GM19351 (cell line): ENCODE data around the gene ACSS1.

ENCODE experiments used
- ATAC-seq: cut with Tn5 transposase; IDR thresholded peaks from one replicate; pipeline ENCODE4 v1.9.1; 2021; ENCODE audit warnings: mild to moderate bottlenecking, moderate library complexity; ENCODE audit not compliant: unreplicated experiment

ACSS1 gene

GRCh38 chr20:25048519-25048952 is 9.4 kb downstream of the ACSS1 start:
- ATAC-seq = no peak

- ATAC-seq = no peak
Measured at GRCh38 chr20:25047766-25048165, 10.2 kb downstream of the ACSS1 start.

DNA sequence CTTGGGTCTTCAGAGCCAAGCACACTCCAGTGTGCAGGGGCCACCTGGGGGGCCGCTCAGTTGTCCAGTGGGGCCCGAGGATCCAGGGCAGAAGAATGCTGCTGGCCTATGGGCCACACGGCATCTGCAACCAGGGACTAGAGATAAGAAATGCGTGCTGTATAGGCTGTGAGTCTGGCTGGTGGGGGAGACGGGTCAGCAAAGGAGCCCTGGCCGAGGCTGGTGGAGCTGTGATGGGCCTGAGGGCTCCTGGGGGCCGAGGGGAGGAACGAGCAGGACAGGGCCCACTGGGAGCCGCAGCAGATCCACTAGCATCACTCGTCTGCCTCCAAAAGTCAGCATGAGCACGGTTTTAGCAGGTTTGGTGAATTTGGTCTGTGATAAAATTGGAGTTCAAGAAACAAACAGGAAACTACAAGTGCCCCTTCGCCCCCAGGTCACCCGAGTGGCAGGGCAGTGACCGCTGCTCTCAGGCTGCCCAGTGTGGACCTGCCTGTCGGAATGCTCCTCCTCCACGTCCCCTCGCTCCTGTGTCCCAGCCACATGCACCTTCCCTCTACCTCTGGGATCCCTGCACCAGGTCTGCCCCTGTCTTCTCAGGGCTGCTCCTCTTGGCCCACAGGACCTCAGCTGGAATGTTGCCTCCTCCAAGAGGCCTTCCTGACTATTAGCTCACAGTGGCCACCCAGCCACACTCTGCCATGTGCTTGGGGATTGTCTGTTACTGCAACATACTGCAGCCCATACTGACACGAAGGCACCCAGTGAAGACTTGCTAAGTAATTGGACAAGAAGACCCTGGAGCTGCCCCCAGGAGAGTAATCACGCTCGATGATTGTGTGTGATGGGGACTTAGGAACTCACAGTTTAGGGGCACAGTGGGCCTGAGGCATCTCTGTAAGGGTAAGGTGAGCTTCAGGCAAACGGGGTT is 10.9 kb downstream of the ACSS1 start:
- no peak for ATAC-seq

- ATAC-seq = no peak
Measured at GRCh38 chr20:25046181-25046641, 11.7 kb downstream of the ACSS1 start.

DNA sequence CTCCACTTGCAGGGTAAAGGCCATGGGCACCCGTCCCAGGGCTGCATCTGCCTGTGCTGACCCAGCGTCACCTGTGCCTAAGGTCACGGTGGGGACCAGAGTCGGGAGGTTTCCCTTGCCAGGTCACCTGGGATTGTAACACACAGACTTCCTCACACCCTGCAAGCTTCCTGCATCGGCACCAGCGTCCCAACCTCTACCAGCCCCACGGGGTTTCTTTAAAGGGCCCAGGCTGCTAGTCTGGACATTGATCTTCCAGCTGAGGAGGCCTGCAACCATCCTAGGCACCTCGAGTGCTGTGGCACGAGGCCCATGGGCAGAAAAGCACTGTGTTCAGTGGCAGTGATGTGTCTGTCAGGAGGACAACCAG is 12.6 kb downstream of the ACSS1 start:
- no peak for ATAC-seq

DNA sequence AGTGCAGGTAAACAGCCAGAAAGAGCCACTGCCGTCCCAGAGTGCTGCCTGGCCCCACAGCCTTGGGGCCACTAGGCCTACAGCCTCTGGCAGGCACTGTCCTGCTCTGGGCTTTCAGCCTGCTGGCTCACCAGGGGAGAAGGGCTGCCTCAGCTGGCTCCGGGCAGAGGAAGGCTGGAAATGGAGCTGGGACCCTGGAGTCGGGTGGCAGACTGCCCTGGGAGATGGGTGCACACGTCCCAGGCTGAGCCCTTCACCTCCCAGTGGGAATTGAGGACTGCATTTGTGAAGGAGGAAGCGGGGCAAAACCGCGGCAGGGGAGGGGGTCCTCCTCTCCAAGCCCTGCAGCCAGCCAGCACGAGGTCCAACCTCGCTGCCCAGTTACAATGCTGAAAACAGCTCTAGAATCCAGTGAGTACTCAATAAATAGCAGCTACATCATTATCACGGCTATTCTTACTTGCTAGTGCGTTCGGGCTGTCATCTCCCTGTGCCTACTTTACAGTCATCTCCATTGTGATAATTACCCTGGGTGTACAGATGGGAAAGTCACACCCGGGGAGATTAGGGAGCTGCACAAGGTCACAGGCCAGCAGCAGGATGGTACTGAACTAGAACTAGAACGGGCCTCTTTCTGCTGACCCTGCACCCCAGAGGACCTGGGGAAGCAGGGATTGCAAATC is 13.1 kb downstream of the ACSS1 start:
- no peak for ATAC-seq

DNA sequence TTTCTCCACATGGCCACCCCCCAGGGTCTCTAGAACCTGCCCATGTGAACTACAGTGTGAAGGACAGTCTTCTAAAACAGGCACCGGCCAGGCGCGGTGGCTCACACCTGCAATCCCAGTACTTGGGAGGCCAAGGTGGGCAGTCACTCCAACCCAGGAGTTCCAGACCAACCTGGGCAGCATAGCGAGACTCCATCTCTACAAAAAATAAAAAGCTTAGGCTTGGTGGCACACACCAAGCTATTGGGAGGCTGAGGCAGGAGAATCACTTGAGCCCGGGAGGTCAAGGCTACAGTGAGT is 13.7 kb downstream of the ACSS1 start:
- ATAC-seq = no peak

DNA sequence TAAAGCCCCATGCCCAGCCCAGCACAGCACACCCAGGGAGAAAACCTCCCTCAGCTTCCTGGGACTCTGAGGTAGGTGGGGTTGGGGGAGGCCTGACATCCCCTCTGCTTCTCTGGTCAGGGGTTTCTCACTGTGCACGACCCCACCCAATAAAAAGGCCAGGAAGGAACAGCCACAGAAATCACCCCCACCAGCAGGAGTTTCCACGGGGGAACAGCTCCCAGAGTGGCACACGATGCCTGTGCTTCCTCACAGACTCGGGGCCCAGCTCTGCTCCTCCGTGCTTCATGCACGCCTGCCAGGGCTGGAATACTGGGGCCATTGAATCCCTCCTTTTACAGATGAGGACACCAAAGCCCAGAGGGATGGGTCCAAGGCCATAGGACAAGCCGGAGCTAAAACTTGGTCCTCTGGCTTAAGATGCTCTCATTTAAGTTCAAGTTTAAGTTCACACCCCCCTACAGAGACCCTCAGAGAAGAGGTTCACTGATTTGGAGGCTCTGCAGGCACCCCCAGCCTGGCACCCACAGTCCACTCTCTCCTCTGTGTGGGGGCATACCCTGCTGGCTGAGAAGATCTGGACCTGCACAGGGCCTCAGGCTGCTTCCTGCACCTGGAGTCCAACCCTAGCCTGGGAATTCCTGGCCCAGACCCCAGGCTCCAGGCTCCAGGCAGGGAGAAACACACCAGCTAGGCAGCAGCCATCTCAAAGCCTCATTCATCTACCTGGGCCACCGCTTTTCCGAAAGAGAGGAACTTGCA is 14.3 kb downstream of the ACSS1 start:
- no peak for ATAC-seq

DNA sequence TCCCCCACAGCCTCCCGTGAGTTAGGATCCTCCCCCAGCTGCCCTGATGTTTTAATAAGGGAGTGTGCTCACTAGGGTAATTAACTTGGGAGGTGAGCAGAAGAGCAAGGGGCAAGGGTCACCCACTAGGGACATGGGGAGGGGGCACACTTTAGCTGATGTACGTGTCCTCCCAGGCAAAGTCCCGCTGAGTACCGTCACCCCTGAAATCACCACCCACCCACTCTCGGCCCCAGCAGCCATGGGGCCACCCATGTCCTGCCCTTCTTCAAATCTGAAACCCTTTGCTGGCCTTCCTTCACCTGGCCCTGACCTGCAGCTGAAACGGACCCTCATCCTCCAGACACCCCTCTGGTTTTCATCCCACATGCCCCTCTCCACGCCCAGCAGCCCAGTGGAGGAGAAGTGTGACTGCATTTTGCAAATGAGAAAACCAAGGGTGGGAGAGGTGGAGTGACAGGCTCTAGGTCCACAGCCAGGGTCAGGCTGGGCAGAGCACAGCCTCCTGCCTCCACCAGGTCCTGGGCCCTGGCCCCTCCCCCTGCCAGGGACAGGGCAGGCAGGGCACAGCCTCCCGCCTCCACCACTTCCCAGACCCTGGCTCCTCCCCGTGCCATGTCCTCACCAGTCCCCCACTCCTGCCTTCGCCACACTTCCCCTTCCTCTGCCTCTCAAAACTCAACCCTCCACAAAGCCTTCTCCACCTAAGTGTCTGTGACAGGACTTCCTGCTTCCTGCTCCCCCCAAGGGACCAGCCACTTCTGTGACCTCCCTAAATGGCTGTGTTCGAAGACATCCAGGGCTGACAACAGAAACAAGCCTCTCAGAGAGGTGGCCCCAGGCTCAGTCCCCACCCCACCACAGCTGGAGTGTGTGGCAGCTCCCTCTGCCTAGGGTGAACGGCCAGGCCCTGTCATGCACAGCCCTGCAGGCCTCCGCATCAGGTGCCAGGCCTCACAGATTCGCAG is 15.1 kb downstream of the ACSS1 start:
- peak; percentile 94 for ATAC-seq

DNA sequence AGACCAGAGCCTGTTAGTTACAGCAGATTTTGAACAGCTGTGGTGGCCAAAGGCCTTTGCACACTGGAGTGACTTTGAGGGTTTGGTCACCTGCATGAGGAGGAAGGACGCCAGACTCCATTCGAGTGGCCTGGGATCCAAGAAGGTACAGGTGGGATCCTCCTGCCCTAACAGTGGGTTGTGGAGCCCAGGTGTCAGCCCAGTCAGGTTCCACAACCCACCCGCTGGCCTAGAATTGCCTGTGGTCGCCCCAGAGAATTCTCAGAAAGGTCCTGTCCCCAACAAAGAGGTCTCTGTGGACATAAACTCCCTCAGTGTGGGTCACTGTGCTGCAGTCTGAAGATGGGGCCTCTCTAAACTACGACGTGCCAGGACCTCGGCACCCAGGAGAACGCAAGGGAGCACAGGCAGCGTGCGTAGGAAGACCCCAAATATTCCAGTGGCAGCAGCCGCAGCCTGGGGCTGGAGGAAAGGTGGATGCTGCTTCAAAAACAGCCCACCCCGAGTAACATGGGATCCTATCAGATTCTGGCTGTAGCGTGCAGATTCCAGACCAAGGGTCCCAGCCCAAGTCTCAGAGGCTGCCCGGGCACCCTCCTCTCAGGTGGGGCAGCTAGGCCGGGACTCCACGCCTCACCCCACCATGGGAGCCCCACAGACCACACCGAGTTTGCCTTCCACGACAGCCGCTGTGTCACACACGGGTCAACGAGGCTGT is 16.0 kb downstream of the ACSS1 start:
- ATAC-seq = no peak

DNA sequence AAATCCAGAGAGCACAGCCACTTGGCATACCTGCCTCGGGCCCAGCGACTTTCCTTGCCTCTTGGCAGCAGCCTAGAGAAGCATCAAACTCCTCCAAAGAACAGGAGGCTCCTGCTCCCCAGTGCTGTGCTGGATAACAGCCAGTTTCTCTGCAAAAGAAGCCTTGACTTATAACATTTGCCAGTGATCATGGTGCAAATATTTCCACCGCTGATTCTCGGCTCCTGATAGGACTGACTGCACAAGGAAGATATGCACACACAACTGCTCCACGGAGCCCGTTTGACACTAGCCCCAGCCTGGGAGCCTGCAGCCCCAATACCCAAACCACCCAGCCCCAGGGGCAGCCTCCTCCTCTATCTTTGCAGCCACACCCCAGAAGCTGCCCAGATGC is 17.5 kb downstream of the ACSS1 start:
- no peak for ATAC-seq

DNA sequence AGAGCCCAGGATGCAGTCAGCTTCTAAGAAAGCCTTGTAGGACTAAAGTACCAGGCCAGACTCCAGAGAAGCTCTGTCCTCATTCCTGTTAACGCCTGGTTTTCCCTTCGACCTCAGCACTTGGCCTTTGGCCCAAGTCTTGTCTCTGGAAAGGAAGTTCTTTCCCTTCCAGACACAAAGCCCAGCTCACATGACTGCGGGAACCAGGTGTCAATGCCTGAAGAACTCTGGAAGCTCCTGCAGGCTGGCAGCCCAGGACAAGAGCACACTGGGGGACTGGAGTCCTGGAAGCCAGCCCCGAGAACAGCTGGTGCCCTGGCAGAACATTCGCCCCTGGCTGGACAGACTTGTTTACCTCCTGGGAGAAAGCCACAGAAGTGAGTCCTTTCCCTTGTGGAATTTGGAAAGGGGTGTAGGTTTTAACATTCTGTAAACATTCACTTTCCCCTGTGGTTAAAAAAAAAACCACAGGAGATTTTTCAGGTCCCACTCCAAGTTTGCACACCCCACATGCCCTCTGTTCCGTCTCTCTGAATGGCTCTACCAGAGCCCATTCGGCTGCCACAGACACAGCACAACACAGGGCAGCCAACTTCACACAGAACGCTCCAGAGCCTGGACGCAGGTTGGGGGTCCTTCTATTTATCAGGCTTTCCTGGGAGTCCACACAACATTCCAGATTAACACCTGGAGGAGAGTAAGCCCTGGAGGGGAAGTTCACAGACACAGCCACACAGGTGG is 18.1 kb downstream of the ACSS1 start:
- ATAC-seq = no peak

GRCh38 chr20:25038591-25039015 is 19.3 kb downstream of the ACSS1 start:
- ATAC-seq = no peak

DNA sequence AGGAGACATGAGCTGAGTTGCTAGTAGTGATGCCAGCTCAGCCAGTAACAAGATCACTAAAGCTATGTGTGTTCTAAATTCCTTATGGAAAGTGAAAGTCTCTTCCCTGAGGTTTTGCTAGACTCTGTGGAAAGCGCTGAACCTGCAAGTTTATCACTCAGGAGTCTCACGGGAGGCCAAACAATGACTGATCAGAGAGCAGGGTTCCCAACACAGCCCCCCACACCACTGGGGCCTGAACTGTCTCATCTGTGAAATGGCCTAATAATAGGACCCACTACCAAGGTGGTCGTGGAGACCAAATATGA is 19.9 kb downstream of the ACSS1 start:
- ATAC-seq = no peak

DNA sequence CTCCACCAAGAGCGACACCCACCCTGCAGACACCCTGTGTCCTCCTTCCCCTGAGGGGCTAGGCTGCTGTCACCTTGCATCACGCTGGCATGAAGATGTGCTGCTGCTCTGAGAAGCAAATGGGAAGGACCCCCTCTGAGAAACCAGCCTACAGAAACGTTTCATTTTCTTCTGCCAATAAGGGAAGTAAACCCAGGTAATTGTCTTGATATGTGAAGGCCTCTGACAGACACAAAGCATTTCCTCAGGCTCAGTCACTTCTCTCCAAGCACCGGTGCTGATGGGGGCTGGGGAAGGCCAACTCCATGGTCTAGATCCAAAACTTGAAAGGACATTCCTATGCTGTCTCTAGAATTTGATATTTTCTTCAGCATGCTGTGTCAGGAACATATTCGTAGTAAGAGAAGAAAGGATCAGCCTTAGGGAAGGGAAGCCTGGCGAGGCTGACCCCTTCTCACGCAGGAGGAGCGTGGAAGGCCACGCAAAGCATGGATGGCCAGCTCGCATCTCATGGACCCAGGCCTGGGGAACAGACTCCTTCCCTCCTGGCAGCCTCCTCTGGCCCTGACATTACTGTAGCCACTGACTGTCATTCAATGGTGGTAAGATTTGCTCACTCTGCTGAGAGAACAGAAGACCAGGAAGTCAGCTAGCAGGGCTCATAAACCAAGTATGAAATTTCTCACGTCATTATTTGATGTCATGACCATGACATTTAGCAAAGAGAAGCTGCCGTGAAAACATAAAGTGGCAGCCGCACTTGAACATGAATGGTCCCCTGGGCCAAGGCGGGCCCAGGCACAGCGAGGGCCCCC is 20.4 kb downstream of the ACSS1 start:
- no peak for ATAC-seq

- ATAC-seq = peak; percentile 5
Measured at GRCh38 chr20:25036331-25036936, 21.5 kb downstream of the ACSS1 start.

DNA sequence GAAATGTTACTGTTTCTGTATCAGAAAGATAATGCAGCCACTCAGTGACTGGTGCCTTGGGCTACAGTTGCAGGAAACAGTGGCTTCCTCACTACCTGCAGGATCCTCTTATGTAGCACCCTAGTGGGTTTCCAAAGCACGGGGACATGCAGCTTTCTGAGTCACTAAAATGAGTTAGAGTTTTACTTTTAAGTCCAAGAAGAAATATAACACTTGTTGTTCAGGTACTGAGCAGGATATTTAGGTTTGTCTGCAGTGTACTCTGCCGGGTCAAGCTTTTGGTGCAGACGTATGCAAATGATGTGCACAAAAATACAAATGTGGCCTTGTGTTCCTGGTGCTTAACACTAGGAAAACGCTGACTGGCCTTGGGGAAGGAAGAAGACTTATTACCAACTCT is 22.0 kb downstream of the ACSS1 start:
- peak; percentile 58 for ATAC-seq

GRCh38 chr20:25033924-25034300 is 24.0 kb downstream of the ACSS1 start:
- no peak for ATAC-seq
